HepG2 (cell line): ENCODE data around the gene OR6S1. TPM values are rescaled to one million over a fixed set of nuclear protein-coding genes. Genes with fewer than 3 reads are reported as not detected.

Experiments used
- BCLAF1 ChIP-seq: fragments of 450-650 bp; IDR thresholded peaks from 2 replicates; pipeline ENCODE4 v1.6.1; 2017; ENCODE audit warnings: mild to moderate bottlenecking
- ERF ChIP-seq: IDR thresholded peaks from 2 replicates; pipeline ENCODE4 v1.6.1; 2018; ENCODE audit warnings: missing biosample characterization, missing genetic modification reagents
- FOXP1 ChIP-seq, 2 experiments: fragments of 450-650 bp in 1 of 2; IDR thresholded peaks; 2 replicates each; pipeline ENCODE4 v1.6.1; 2017 to 2018; ENCODE audit warnings: antibody characterized with exemption in 1 of 2
- FOXP4 ChIP-seq: sonication (generic); formaldehyde crosslinking; IDR thresholded peaks from 2 replicates; pipeline ENCODE4 v1.4.0; 2020; ENCODE audit warnings: missing genetic modification reagents
- GTF2F1 ChIP-seq: fragments of 150-350 bp; IDR thresholded peaks from 2 replicates; pipeline ENCODE4 v1.6.1; 2014; ENCODE audit warnings: low read length
- NFE2 ChIP-seq: sonication (generic); formaldehyde crosslinking; IDR thresholded peaks from 2 replicates; pipeline ENCODE4 v1.4.0; 2020; ENCODE audit warnings: missing genetic modification reagents
- NR2F1 ChIP-seq, 2 experiments: fragments of 450-650 bp in 1 of 2; formaldehyde crosslinking in 1 of 2; IDR thresholded peaks; 2 replicates each; pipeline versions ENCODE4 v1.5.0 to v1.6.1; 2016 to 2020; ENCODE audit warnings: mild to moderate bottlenecking in 1 of 2, missing compliant biosample characterization in 1 of 2, missing genetic modification reagents in 1 of 2, moderate library complexity in 1 of 2
- NR2F2 ChIP-seq: IDR thresholded peaks from 2 replicates; pipeline ENCODE4 v1.6.1; 2012; ENCODE audit warnings: low read depth, inconsistent platforms, borderline replicate concordance
- POLR2AphosphoS5 ChIP-seq: IDR thresholded peaks from 2 replicates; pipeline ENCODE4 v1.6.1; 2012; ENCODE audit warnings: low read depth, low read length
- PRDM10 ChIP-seq: sonication (generic); formaldehyde crosslinking; IDR thresholded peaks from 2 replicates; pipeline ENCODE4 v1.4.0; 2020; ENCODE audit warnings: low read depth, missing genetic modification reagents
- SP4 ChIP-seq: sonication (generic); formaldehyde crosslinking; IDR thresholded peaks from 2 replicates; pipeline ENCODE4 v1.8.1; 2023; ENCODE audit warnings: mild to moderate bottlenecking, missing genetic modification reagents
- ZBTB2 ChIP-seq: sonication (generic); formaldehyde crosslinking; IDR thresholded peaks from 2 replicates; pipeline ENCODE4 v1.8.0; 2022; ENCODE audit warnings: low read depth, missing genetic modification reagents
- ZMYM3 ChIP-seq: sonication (generic); formaldehyde crosslinking; IDR thresholded peaks from 2 replicates; pipeline ENCODE4 v1.5.1; 2020; ENCODE audit warnings: mild to moderate bottlenecking, missing genetic modification reagents
- ZNF468 ChIP-seq: sonication (generic); formaldehyde crosslinking; IDR thresholded peaks from 2 replicates; pipeline ENCODE4 v1.8.0; 2022; ENCODE audit warnings: mild to moderate bottlenecking, moderate library complexity, missing genetic modification reagents
- ZNF484 ChIP-seq: sonication (generic); formaldehyde crosslinking; IDR thresholded peaks from 2 replicates; pipeline ENCODE4 v1.5.1; 2020; ENCODE audit warnings: mild to moderate bottlenecking, low read depth, missing genetic modification reagents, borderline replicate concordance
- ZNF547 ChIP-seq: sonication (generic); formaldehyde crosslinking; IDR thresholded peaks from 2 replicates; pipeline ENCODE4 v1.5.1; 2020; ENCODE audit warnings: mild to moderate bottlenecking, missing genetic modification reagents
- ZNF746 ChIP-seq: sonication (generic); formaldehyde crosslinking; IDR thresholded peaks from 2 replicates; pipeline ENCODE4 v1.8.0; 2022; ENCODE audit warnings: mild to moderate bottlenecking, missing genetic modification reagents
- ZNF83 ChIP-seq: sonication (generic); formaldehyde crosslinking; IDR thresholded peaks from 2 replicates; pipeline ENCODE4 v1.4.0; 2020; ENCODE audit warnings: missing genetic modification reagents, mild to moderate bottlenecking, borderline replicate concordance
- ZNF879 ChIP-seq: sonication (generic); formaldehyde crosslinking; IDR thresholded peaks from 2 replicates; pipeline ENCODE4 v1.8.1; 2023; ENCODE audit warnings: missing genetic modification reagents
- ZSCAN22 ChIP-seq: sonication (generic); formaldehyde crosslinking; IDR thresholded peaks from 2 replicates; pipeline ENCODE4 v1.4.0; 2020; ENCODE audit warnings: mild to moderate bottlenecking, missing genetic modification reagents
- polyA plus RNA-seq, 8 experiments: library from polyadenylated mRNA; depleted of rRNA in 3 of 8; stranded (reverse) in 7 of 8; unstranded in 1 of 8; fragments of >200 nt; fragmentation: Illumina TruSeq in 4 of 8; extraction: Trizol in 4 of 8; gene quantifications; 2 replicates each; pipeline versions ENCODE4 v1.2.1 to v1.2.3, GENCODE V29; 2011 to 2016; ENCODE audit warnings: low read depth in 4 of 8, missing spikeins in 1 of 8, mixed read lengths in 1 of 8; ENCODE audit not compliant: insufficient read depth in 1 of 8
- total RNA-seq, 5 experiments: library from RNA; depleted of rRNA; stranded (reverse); fragments of >200 nt; fragmentation: Illumina TruSeq; extraction: Trizol; gene quantifications; 2 replicates each; pipeline ENCODE4 v1.2.3, GENCODE V29; 2016; ENCODE audit warnings: low read depth in 1 of 5

Gene OR6S1
- total and polyA plus RNA-seq, 2 of the 13 experiments (the other 11 are each of a cell fraction or from before 2014, with no cell fraction given) = 0.09 TPM; not detected in 1

- no peak for TF ChIP-seq NR2F1 (CRISPR knock-in tag; IDR thresholded peaks at IDR 0.05)
- TF ChIP-seq FOXP4 = 0 out of 2 replicates have a peak, but pooled peaks have one; percentile 59
- no peak for TF ChIP-seq NR2F2
- no peak for TF ChIP-seq PRDM10 (CRISPR knock-in tag)
- no peak for TF ChIP-seq NFE2 (CRISPR knock-in tag)
- TF ChIP-seq ZNF879 = no peak
- no peak for TF ChIP-seq ZMYM3 (CRISPR knock-in tag)
- TF ChIP-seq ZNF83 = no peak
- no peak for TF ChIP-seq GTF2F1
- TF ChIP-seq SP4 (CRISPR knock-in tag) = peak; percentile 3; the same call in 1 of the 2 replicates
- no peak; the same call in 1 of the 2 replicates for TF ChIP-seq ERF
- TF ChIP-seq ZSCAN22 (CRISPR knock-in tag) = no peak
- TF ChIP-seq FOXP1 (IDR thresholded peaks at IDR 0.05) = no peak
- no peak for TF ChIP-seq FOXP1 (CRISPR knock-in tag; IDR thresholded peaks at IDR 0.05)
- TF ChIP-seq ZBTB2 (CRISPR knock-in tag) = 0 out of 2 replicates have a peak, but pooled peaks have one; percentile 17
- TF ChIP-seq ZNF484 (CRISPR knock-in tag) = no peak
- no peak; the same call in none of the 2 replicates for TF ChIP-seq ZNF746 (CRISPR knock-in tag)
- TF ChIP-seq POLR2AphosphoS5 = no peak; the same call in 1 of the 2 replicates
- no peak for TF ChIP-seq ZNF547 (CRISPR knock-in tag)
- no peak for TF ChIP-seq ZNF468
- no peak for TF ChIP-seq BCLAF1
These were observed 43.4 kb upstream of the OR6S1 start (continued) for GRCh38 chr14:20684662-20685456.
